ACC112 (cell line): ENCODE results near the gene DCAF11.
"Not testable (repeated sequence)": the region's sequence is repeated elsewhere in the genome, so short reads cannot be mapped to it uniquely, and the experiment has no call there.

Experiments
- H2AFZ ChIP-seq: fragments of 200-600 bp; sonication (generic); one replicate; pipeline ENCODE4 v1.6.0; 2017; ENCODE audit warnings: antibody characterized with exemption, low read length; ENCODE audit not compliant: unreplicated experiment
- H3K27ac ChIP-seq: fragments of 200-600 bp; sonication (generic); 2 replicates; pipeline ENCODE4 v1.5.1; 2014; ENCODE audit warnings: low read depth, mild to moderate bottlenecking, antibody characterized with exemption, low read length, moderate library complexity
- H3K27me3 ChIP-seq: fragments of 200-600 bp; sonication (generic); 2 replicates; pipeline ENCODE4 v1.6.1; 2014; ENCODE audit warnings: mild to moderate bottlenecking, antibody characterized with exemption, low read length, moderate library complexity, mixed read lengths; ENCODE audit not compliant: insufficient read depth
- H3K36me3 ChIP-seq: fragments of 200-600 bp; sonication (generic); 2 replicates; pipeline ENCODE4 v1.6.1; 2016; ENCODE audit warnings: mild to moderate bottlenecking, antibody characterized with exemption, low read length, moderate library complexity, mixed read lengths; ENCODE audit not compliant: insufficient read depth
- H3K4me1 ChIP-seq: fragments of 200-600 bp; sonication (generic); one replicate; pipeline ENCODE4 v1.6.1; 2016; ENCODE audit warnings: low read length, mixed read lengths; ENCODE audit not compliant: insufficient read depth, unreplicated experiment, control insufficient read depth
- H3K4me3 ChIP-seq: fragments of 200-600 bp; sonication (generic); 2 replicates; pipeline ENCODE4 v1.5.1; 2014; ENCODE audit warnings: mild to moderate bottlenecking, low read depth, low read length
- H3K79me2 ChIP-seq: fragments of 200-600 bp; sonication (generic); one replicate; pipeline ENCODE4 v1.6.0; 2016; ENCODE audit warnings: low read length; ENCODE audit not compliant: control insufficient read depth, unreplicated experiment, insufficient read depth

Gene DCAF11

DNA sequence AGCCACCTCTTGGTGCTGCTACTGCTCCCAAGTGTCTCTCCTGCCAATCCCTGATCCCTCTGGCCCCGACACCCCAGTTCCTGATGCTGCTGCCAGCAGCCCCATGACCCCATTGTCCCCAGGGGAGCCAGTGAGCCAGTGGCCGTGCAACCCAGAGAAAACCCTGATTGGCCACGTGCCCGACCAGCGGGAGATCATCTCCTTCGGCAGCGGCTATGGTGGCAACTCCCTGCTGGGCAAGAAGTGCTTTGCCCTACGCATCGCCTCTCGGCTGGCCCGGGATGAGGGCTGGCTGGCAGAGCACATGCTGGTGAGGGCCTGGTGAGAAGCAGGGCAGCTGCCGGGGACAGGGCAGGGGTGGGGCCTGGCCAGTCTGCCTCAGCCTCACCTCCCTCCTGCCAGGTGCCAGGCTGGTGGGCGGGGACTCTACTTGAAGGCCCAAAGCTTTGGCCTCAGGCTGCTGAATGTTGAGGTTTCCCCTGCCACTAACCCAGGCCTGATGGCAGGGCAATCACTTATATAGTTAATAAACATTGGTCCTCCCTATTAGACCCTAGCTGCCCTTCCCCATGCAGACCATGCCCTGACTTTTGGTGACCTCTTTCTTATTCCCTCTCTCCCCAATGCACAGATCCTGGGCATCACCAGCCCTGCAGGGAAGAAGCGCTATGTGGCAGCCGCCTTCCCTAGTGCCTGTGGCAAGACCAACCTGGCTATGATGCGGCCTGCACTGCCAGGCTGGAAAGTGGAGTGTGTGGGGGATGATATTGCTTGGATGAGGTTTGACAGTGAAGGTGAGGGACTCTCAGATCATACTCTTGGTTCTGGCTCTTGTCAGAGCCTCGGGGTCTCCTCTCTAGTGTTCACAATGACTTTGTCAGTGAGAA lies 15.4 kb upstream of the DCAF11 start:
- peaks cover 4% of the 10 kb centered on the region for H3K4me1 ChIP-seq
- H3K4me3 ChIP-seq: no peak overlapping the region
- peaks cover 10% of the 10 kb centered on the region for H3K79me2 ChIP-seq
- no peak overlapping the region for H3K27ac ChIP-seq
- H3K36me3 ChIP-seq: 0 out of 2 replicates have a peak, but pooled peaks cover 6% of the 10 kb centered on the region
- H3K27me3 ChIP-seq: no peaks in the 10 kb centered on the region
- H2AFZ ChIP-seq: no peak overlapping the region

DNA sequence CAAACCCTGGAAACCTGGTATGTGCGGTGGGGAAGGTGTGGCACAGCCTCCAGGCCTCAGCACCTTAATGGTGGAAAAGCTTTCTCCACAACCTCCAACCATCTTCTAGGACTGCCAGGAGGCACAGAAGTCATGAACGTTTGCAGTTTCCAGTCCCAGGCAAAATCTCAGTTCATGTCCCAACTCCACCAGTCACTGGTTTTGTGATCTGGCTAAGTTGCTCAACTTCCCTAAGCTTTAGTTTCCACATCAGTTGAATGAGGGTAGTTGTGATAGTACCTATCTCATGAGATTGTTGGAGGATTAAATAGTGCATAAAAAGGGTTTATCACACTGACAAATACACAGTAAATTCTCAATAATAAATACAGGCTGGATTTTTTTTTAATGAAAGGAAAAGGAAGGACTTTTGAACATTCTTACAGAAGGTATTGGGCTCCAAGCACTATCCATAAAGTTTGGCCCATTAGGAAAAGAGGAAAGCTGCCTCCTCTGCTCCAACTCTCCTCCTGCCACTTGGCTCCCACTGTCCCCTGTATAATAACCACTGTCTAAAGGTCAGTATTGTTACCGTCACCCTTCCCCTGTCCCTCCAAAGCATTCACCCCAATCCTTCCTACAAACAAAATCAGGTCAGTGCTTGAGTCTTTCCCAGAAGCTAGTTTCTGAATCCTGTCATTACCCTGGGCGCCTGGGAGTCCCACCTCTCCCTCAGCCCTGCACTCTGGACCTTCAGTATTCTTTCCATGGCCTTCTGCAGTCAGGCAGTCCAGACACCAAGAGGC lies 14.2 kb upstream of the DCAF11 start:
- no peak overlapping the region for H2AFZ ChIP-seq
- H3K36me3 ChIP-seq: 0 out of 2 replicates have a peak, but pooled peaks cover 6% of the 10 kb centered on the region
- H3K4me1 ChIP-seq: peaks cover 4% of the 10 kb centered on the region
- no peak overlapping the region for H3K4me3 ChIP-seq
- no peaks in the 10 kb centered on the region for H3K27me3 ChIP-seq
- no peak overlapping the region for H3K27ac ChIP-seq
- peaks cover 5% of the 10 kb centered on the region for H3K79me2 ChIP-seq

DNA sequence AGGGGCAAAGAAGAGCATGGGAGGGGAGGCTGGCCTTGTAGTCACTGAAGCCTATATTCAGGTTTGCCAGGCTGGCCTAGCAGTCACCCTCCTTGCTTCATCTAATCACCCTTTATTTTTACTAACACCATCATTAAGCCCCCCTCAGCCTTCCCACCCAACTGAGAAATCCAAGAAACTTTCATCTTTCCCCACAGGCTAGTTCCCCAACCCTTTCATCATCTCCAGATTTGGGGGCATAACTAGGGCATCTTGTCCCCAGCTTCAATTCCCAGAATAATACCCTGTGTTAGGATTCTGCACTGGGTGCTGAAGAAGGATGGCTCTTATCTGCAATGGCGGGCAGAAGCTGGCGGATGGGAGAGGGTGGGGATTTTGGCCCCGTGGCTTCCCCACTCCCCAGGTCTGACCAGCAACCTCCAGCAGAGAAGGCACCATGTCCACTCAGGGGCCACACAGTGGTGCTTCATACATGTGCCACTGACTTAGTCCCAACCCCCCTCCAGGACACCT lies 13.5 kb upstream of the DCAF11 start:
- no peak overlapping the region for H3K4me3 ChIP-seq
- no peak overlapping the region for H2AFZ ChIP-seq
- no peak overlapping the region for H3K27ac ChIP-seq
- H3K4me1 ChIP-seq: no peaks in the 10 kb centered on the region
- no peaks in the 10 kb centered on the region for H3K79me2 ChIP-seq
- 0 out of 2 replicates have a peak, but pooled peaks cover 6% of the 10 kb centered on the region for H3K36me3 ChIP-seq
- no peaks in the 10 kb centered on the region for H3K27me3 ChIP-seq

DNA sequence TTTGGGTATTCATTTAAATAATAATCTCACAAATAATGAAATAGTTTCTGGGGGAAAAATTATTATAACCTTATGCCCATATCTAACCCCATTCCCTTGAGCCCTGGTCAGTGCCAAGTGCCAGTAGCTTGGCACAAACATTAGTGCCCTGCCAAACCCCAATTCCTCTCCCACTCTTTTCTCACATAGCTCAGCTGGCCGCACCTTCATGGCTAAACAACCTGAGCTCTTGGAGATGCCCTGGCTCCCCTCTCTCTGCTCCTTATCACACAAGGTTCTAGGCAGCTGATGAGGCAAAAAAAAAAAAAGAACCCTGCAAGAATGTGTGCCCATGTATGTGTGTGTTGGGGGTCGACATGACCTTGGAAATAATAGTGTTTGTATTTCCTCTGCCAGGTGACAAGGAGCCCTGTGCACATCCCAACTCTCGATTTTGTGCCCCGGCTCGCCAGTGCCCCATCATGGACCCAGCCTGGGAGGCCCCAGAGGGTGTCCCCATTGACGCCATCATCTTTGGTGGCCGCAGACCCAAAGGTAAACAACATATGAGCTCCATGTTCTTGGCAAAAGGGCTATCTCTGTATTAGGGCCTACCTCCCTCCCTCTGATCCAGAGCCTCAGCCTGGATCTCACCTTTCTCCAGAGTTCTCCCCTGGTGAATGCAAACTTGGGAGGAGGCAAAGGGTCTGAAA lies 12.1 kb upstream of the DCAF11 start:
- Histone ChIP-seq H3K27me3 (no peaks in the 10 kb centered on the region), H3K27ac (no peak overlapping the region), H3K4me1 (peaks cover 3% of the 10 kb centered on the region), H3K36me3 (0 out of 2 replicates have a peak, but pooled peaks cover 6% of the 10 kb centered on the region), H2AFZ (no peak overlapping the region), H3K4me3 (no peak overlapping the region), H3K79me2 (no peaks in the 10 kb centered on the region)

DNA sequence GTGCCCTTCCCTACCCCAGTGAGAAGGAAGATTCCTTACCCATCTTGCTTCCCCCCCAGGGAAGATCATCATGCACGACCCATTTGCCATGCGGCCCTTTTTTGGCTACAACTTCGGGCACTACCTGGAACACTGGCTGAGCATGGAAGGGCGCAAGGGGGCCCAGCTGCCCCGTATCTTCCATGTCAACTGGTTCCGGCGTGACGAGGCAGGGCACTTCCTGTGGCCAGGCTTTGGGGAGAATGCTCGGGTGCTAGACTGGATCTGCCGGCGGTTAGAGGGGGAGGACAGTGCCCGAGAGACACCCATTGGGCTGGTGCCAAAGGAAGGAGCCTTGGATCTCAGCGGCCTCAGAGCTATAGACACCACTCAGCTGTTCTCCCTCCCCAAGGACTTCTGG lies 11.1 kb upstream of the DCAF11 start:
- Histone ChIP-seq H3K79me2 (no peaks in the 10 kb centered on the region), H3K27ac (no peak overlapping the region), H3K4me1 (peaks cover 9% of the 10 kb centered on the region), H3K4me3 (no peak overlapping the region), H3K27me3 (no peaks in the 10 kb centered on the region), H2AFZ (no peak overlapping the region), H3K36me3 (0 out of 2 replicates have a peak, but pooled peaks cover 6% of the 10 kb centered on the region)

DNA sequence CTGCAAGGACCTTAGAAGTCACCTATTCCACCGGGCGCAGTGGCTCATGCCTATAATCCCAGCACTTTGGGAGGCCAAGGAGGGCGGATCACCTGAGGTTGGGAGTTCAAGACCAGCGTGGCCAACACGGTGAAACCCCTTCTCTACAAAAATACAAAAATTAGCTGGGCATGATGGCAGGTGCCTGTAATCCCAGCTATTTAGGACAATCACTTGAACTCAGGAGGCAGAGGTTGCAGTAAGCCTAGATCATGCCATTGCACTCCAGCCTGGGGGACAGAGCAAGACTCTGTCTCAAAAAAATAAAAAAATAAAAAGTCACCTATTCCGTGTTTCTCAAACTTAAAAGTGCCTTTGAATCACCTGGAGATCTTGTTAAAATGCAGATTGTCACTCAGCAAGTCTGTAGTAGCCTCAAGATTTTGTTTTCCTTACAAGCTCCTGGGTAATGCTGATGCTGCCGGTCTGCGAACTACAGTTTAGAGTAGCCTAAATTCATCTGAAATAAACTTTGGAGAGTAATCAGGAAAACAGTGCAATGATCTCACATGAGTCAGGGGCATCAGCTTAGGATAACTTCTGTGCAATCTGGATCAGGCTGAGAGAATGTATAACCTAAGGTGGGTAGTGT lies 8.9 kb upstream of the DCAF11 start:
- not testable (repeated sequence) for H3K4me3 ChIP-seq, H3K27me3 ChIP-seq, H3K4me1 ChIP-seq, H3K36me3 ChIP-seq, H3K79me2 ChIP-seq, H3K27ac ChIP-seq, H2AFZ ChIP-seq

DNA sequence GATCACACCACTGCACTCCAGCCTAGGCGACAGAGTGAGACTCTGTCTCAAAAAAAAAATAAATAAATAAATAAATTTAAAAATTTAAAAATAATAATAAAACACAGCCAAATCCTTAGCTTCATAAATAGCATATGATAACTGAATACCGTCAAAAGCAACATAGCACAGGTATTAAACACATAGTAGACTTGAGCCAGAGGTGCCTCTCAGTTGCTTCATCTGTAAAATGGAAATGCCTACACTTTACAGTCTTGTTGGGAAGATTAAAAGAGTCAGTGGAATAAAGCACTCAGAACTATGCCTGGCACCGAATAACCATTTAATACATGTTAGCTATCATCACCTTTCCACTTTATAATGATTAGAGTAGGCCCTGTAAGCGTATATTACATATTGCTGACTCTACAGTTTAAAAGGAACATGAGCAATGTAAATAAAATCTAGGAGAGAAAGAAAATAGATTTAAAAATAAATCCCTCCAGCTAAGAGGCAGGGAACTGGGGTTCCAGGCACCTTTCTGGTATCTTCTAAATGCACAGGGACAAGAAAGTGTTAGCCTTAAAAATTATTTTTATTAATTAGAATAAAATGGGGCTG lies 7.8 kb upstream of the DCAF11 start:
- H2AFZ ChIP-seq: no peak overlapping the region
- no peaks in the 10 kb centered on the region for H3K36me3 ChIP-seq
- H3K79me2 ChIP-seq: no peaks in the 10 kb centered on the region
- peaks cover 9% of the 10 kb centered on the region for H3K4me1 ChIP-seq
- H3K4me3 ChIP-seq: no peak overlapping the region
- no peaks in the 10 kb centered on the region for H3K27me3 ChIP-seq
- no peak overlapping the region for H3K27ac ChIP-seq

DNA sequence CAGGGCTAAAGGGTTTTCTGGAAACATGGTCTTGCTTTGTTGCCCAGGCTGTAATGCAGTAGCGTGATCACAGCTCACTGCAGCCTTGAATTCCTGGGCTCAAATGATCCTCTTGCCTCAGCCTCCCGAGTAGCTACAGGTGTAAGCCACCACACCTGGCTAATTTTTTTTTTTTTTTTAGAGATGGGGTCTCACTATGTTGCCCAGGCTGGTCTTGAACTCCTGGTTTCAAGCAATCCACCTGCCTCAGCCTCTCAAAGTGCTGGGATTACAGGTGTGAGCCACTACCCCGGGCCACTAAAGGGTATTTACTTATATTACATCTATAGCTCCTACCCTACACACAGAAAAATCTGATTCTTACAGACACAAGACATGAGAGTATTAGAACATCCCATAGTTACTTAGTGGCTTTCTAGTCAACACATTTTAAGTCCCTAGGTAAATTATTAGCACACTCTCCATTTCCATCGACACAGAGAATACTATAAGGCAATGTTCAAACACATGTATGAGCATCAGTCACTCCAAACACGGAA lies 6.2 kb upstream of the DCAF11 start:
- H2AFZ ChIP-seq: no peak overlapping the region
- H3K27ac ChIP-seq: no peak overlapping the region
- H3K4me1 ChIP-seq: peaks cover 9% of the 10 kb centered on the region
- H3K27me3 ChIP-seq: no peaks in the 10 kb centered on the region
- no peak overlapping the region for H3K4me3 ChIP-seq
- no peaks in the 10 kb centered on the region for H3K36me3 ChIP-seq
- no peaks in the 10 kb centered on the region for H3K79me2 ChIP-seq

DNA sequence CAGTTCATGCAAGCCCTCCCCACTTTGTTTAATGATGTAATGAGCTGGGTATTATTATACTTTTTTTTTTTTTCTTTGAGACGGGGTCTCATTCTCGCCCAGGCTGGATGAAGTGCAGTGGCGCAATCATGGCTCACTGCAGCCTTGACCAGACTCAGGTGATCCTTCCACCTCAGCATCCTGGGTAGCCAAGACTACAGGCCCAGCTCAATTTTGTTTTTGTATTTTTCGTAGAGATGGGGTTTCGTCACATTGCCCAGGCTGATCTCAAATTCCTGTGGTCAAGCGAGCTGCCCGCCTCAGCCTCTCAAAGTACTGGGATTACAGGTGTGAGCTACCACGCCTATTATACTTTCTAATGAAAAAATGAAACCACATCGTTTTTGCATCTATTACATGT lies 4.5 kb upstream of the DCAF11 start:
- H3K27ac ChIP-seq: no peak overlapping the region
- no peaks in the 10 kb centered on the region for H3K79me2 ChIP-seq
- H2AFZ ChIP-seq: no peak overlapping the region
- H3K27me3 ChIP-seq: no peaks in the 10 kb centered on the region
- no peaks in the 10 kb centered on the region for H3K36me3 ChIP-seq
- H3K4me1 ChIP-seq: peaks cover 9% of the 10 kb centered on the region
- no peak overlapping the region for H3K4me3 ChIP-seq
